AG04449 (cell line): ENCODE results near the gene COL19A1.

Experiments used
- CTCF ChIA-PET: fragments of 350-600 bp; formaldehyde crosslinking; extraction: SDS; loops from one replicate; lab custom pipeline; 2021; ENCODE audit warnings: antibody characterized with exemption; lab: Yijun Ruan, JAX
- POLR2A ChIA-PET: fragments of 400-600, 350-600 bp; formaldehyde crosslinking; extraction: SDS; loops from one replicate; lab custom pipeline; 2020; ENCODE audit warnings: antibody characterized with exemption, inconsistent platforms; lab: Yijun Ruan, JAX
- DNase-seq: peaks from one replicate; pipeline ENCODE4 v3.0.0-alpha.2; 2010; ENCODE audit warnings: low read depth, low spot score
- H3K4me3 ChIP-seq: 2 replicates; pipeline ENCODE4 v1.5.1; 2011; ENCODE audit warnings: low read depth, mild to moderate bottlenecking, control low read depth, low read length
- CTCF ChIP-seq: IDR thresholded peaks from one replicate; pipeline ENCODE4 v1.5.1; 2011; ENCODE audit warnings: mild to moderate bottlenecking, moderate library complexity, low read length, control low read depth, inconsistent platforms; ENCODE audit not compliant: insufficient read depth; ENCODE audit errors: missing control alignments

COL19A1 gene

GRCh38 chr6:70176842-70177550 lies 310.6 kb downstream of the COL19A1 start:
- POLR2A ChIA-PET, result no interaction called here
- DNase-seq, result no peak

GRCh38 chr6:70180183-70180900 lies 314.0 kb downstream of the COL19A1 start:
- TF ChIP-seq CTCF, result no peak
- CTCF ChIA-PET, result no interaction called here
- POLR2A ChIA-PET, result no interaction called here
- H3K4me3 ChIP-seq, result no peak overlapping the region
- DNase-seq, result no peak

More at GRCh38 chr6:70176842-70177550, 310.6 kb downstream of the COL19A1 start:
- CTCF ChIA-PET, result interaction anchor here (1.0 kb wide), 1 partner anchor 11 kb away, joined by 3 read pairs; no protein-coding TSS in a partner anchor
- TF ChIP-seq CTCF, result no peak
- no peak overlapping the region for H3K4me3 ChIP-seq

- no peak for TF ChIP-seq CTCF
- no peak overlapping the region for H3K4me3 ChIP-seq
- ChIA-PET CTCF (no interaction called here), POLR2A (interaction anchor here (0.5 kb wide), 1 partner anchor 22 kb away, joined by 3 read pairs; no protein-coding TSS in a partner anchor)
- DNase-seq, result no peak
These were observed 314.7 kb downstream of the COL19A1 start for GRCh38 chr6:70180901-70181599.

GRCh38 chr6:70183538-70183937 lies 317.2 kb downstream of the COL19A1 start:
- ChIA-PET POLR2A (no interaction called here), CTCF (no interaction called here)
- no peak for TF ChIP-seq CTCF
- DNase-seq, result no peak
- no peak overlapping the region for H3K4me3 ChIP-seq

- H3K4me3 ChIP-seq, result no peak overlapping the region
- CTCF ChIA-PET, result no interaction called here
- TF ChIP-seq CTCF, result no peak
- POLR2A ChIA-PET, result no interaction called here
- no peak for DNase-seq
These were observed 318.4 kb downstream of the COL19A1 start for GRCh38 chr6:70184723-70185122.

GRCh38 chr6:70186461-70186860 lies 320.1 kb downstream of the COL19A1 start:
- no peak for DNase-seq
- CTCF ChIA-PET, result no interaction called here
- POLR2A ChIA-PET, result no interaction called here
- no peak for TF ChIP-seq CTCF
- no peak overlapping the region for H3K4me3 ChIP-seq
